HepG2 (cell line): Measurements from ENCODE around the gene FNBP1L. TPM values are rescaled to one million over a fixed set of nuclear protein-coding genes. Genes with fewer than 3 reads are reported as not detected.

Source experiments
- FOXA3 ChIP-seq: IDR thresholded peaks from 2 replicates; pipeline ENCODE4 v1.6.1; 2016; ENCODE audit warnings: missing genetic modification reagents, missing compliant biosample characterization
- HOMEZ ChIP-seq: IDR thresholded peaks from 2 replicates; pipeline ENCODE4 v1.6.1; 2016; ENCODE audit warnings: low read depth
- ISX ChIP-seq: sonication (generic); formaldehyde crosslinking; conservative IDR thresholded peaks from 2 replicates; pipeline ENCODE4 v1.5.0; 2020; ENCODE audit warnings: missing genetic modification reagents
- KLF6 ChIP-seq: IDR thresholded peaks from 2 replicates; pipeline ENCODE4 v1.8.0; 2016; ENCODE audit warnings: missing biosample characterization, missing genetic modification reagents
- SOX6 ChIP-seq, 2 experiments: fragments of 450-650 bp in 1 of 2; sonication (generic) in 1 of 2; formaldehyde crosslinking in 1 of 2; IDR thresholded peaks; 2 replicates each; pipeline versions ENCODE4 v1.4.0 to v1.6.1; 2017 to 2020; ENCODE audit warnings: antibody characterized with exemption in 1 of 2, mild to moderate bottlenecking in 1 of 2, missing genetic modification reagents in 1 of 2
- TFDP2 ChIP-seq: sonication (generic); formaldehyde crosslinking; IDR thresholded peaks from 2 replicates; pipeline ENCODE4 v1.4.0; 2020; ENCODE audit warnings: missing genetic modification reagents
- TFE3 ChIP-seq: IDR thresholded peaks from 2 replicates; pipeline ENCODE4 v1.6.1; 2016
- ZBTB7B ChIP-seq: sonication (generic); formaldehyde crosslinking; IDR thresholded peaks from 2 replicates; pipeline ENCODE4 v1.4.0; 2020; ENCODE audit warnings: missing genetic modification reagents
- ZIK1 ChIP-seq: sonication (generic); formaldehyde crosslinking; IDR thresholded peaks from 2 replicates; pipeline ENCODE4 v1.5.0; 2020; ENCODE audit warnings: mild to moderate bottlenecking, low read depth, missing genetic modification reagents, borderline replicate concordance
- ZNF205 ChIP-seq: IDR thresholded peaks from 2 replicates; pipeline ENCODE4 v1.6.1; 2018; ENCODE audit warnings: missing biosample characterization, missing genetic modification reagents
- ZNF343 ChIP-seq: sonication (generic); formaldehyde crosslinking; IDR thresholded peaks from 2 replicates; pipeline ENCODE4 v1.4.0; 2020; ENCODE audit warnings: mild to moderate bottlenecking, missing genetic modification reagents
- ZNF407 ChIP-seq: sonication (generic); formaldehyde crosslinking; IDR thresholded peaks from one replicate; pipeline ENCODE4 v1.5.1; 2020; ENCODE audit warnings: mild to moderate bottlenecking, missing genetic modification reagents; ENCODE audit errors: not compliant biosample characterization
- polyA plus RNA-seq, 8 experiments: library from polyadenylated mRNA; depleted of rRNA in 3 of 8; stranded (reverse) in 7 of 8; unstranded in 1 of 8; fragments of >200 nt; fragmentation: Illumina TruSeq in 4 of 8; extraction: Trizol in 4 of 8; gene quantifications; 2 replicates each; pipeline versions ENCODE4 v1.2.1 to v1.2.3, GENCODE V29; 2011 to 2016; ENCODE audit warnings: low read depth in 4 of 8, missing spikeins in 1 of 8, mixed read lengths in 1 of 8; ENCODE audit not compliant: insufficient read depth in 1 of 8
- total RNA-seq, 5 experiments: library from RNA; depleted of rRNA; stranded (reverse); fragments of >200 nt; fragmentation: Illumina TruSeq; extraction: Trizol; gene quantifications; 2 replicates each; pipeline ENCODE4 v1.2.3, GENCODE V29; 2016; ENCODE audit warnings: low read depth in 1 of 5

The FNBP1L gene
- total and polyA plus RNA-seq, 2 of the 13 experiments (the other 11 are each of a cell fraction or from before 2014, with no cell fraction given) = 24.1 to 27.1 TPM

GRCh38 chr1:93591676-93592550, 144.0 kb downstream of the FNBP1L start (continued):
- TF ChIP-seq ZBTB7B (CRISPR knock-in tag) (peak; percentile 90), KLF6 (CRISPR knock-in tag) (no peak; the same call in 1 of the 2 replicates), ZNF343 (CRISPR knock-in tag) (peak; percentile 70; the same call in 1 of the 2 replicates), ZNF407 (CRISPR knock-in tag) (no peak), TFDP2 (peak; percentile 49; the same call in 1 of the 2 replicates), ZNF205 (CRISPR knock-in tag) (peak; percentile 41; the same call in 1 of the 2 replicates), ISX (CRISPR knock-in tag) (no peak), FOXA3 (CRISPR knock-in tag) (peak; percentile 78), TFE3 (CRISPR knock-in tag) (no peak; the same call in 1 of the 2 replicates), HOMEZ (CRISPR knock-in tag) (0 out of 2 replicates have a peak, but pooled peaks have one; percentile 59), ZIK1 (CRISPR knock-in tag) (0 out of 2 replicates have a peak, but pooled peaks have one; percentile 48), SOX6 (IDR thresholded peaks at IDR 0.05) (no peak), SOX6 (CRISPR knock-in tag; IDR thresholded peaks at IDR 0.05) (peak; percentile 80)
